ENCODE results near the gene TRMT10A. TPM values are rescaled to one million over a fixed set of nuclear protein-coding genes. Genes with fewer than 3 reads are reported as not detected.

Gene TRMT10A
- total RNA-seq (2014; rRNA removed; shearing (Covaris generic)): 2.5 and 3.3 TPM in 2 replicates

DNA sequence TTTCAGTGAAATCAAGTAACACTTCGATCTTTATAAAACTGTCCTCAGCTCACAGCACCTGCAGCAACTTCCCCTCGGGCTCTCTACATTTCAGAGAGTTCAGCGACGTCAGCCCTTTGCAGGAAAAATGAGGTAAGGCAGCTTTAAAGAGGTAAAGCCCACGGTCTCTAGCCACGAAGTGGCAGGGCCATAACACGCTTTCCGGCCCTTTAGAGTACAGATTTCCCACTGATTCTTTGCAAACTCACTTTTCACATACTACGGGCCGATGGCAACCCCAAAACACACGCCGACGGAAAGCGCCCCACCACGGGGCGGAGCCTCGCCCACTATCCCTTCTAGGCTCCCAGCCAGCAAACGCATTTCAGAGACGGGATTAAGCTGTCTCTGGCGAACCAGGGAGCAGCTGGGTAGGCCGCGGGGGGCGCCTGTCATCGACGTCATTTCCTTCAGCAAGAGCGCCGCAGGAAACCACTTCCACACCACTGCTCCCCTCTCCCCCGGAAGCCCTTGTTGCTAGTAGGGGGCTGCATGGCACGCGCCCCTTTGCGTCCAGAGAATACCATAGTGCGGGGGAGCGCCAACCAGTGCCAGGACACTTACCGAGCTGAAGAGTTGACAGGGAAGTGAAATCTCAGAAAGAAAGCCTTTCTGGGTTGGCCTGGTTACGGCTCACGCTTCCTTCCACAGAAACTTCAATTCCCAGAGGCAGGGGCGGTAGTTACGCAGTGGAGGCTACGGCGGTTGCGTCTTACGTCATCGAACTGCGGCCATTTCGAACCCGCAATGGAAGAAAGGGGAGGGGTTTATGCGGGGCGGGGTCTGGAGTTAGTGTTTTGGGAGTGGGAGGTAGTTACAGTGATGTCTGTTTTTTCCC lies at the start of gene TRMT10A:
Gene TRMT10A, minus strand, starts transcription at position 730 of the 877 bp plus-strand sequence. CDS start 4,701 bp downstream, outside the sequence.
- DNase-seq (ENCODE audit: low spot score): peak; percentile 95

DNA sequence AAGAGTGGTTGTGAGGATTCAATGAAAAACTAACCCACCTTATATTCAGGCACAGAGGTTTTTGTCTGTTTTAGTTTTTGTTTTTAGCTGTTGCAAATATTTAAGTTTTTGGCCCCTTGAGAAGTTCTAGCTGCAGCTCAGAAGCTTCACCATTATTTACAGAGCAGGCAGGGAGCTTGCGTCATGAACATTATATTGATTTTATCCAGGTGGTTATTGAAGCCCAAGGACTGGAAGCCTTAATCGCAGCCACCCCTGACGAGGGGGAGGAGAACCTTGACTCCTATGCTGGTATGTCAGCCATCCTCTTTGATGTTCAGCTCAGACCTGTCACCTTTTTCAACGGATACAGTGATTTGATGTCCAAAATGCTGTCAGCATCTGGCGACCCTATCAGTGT lies 48.9 kb upstream of the TRMT10A start:
- DNase-seq (ENCODE audit: low spot score): no peak

DNA sequence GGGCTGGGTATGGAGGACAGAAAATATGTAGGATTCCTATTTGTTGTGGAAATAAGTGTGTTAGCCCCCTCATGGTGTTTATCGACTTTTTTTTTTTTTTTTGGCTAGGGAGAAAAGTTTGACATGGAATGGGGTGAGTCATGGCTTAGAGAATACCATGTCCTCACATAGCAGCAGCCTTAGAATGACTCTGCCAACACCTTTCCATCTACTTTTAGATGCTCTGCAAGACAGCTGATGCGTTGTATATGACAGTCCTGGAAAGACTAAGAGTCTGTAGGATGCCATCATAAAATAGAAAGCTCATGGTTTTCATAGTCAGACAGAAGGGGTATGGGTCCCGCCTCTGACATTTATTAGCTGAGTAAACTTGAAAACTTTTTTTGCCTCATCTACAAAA lies 48.4 kb upstream of the TRMT10A start:
- no peak for DNase-seq (ENCODE audit: low spot score)

DNA sequence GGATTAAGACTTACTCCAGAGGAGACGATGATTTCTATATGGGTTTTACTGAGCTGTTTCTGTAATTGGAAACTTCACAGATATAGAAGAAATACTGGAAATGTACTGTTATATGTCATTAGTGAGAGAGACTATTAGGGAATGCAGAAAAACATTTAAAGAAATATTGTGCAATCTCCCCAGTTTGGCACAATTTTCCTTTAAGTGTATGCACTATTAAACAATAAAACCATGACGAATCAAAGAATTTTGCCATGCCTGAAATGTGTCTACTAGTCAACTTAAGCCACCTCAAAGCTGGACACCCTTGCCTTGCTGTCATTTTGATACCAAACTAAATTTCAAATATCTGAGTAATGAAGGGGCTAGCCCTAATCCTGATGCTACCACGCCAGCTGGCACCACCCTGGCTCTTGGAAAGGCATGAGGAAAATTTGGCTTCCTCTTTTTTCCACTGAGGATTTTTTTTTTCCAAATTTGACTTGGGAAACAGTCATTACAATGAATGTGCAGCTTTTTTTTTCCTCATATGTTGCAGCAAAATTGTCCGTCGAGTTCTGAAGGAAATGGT lies 46.9 kb upstream of the TRMT10A start:
- no peak for DNase-seq (ENCODE audit: low spot score)

GRCh38 chr4:99608417-99608816 lies 44.6 kb upstream of the TRMT10A start:
- DNase-seq (ENCODE audit: low spot score): no peak

- DNase-seq (ENCODE audit: low spot score): no peak
Observed at GRCh38 chr4:99606716-99607115, 42.9 kb upstream of the TRMT10A start.

DNA sequence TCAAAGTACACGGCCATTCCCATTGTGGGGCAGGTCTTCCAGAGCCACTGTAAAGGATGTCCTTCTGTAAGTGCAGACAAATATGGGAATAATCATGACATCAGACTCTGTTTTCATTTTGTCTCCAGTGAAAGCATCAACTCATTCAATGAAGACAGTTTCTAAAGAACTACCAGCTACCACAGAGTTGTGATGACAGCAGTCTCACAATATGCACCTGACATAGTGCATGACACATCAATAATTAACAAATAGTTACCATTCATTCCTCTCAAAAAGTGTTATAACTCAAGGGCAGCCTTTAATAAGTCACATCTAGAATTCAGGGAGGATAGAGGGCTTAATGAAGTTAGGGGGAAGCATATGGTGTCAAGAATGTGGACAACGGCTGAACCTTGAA lies 31.0 kb upstream of the TRMT10A start:
- no peak for DNase-seq (ENCODE audit: low spot score)

DNA sequence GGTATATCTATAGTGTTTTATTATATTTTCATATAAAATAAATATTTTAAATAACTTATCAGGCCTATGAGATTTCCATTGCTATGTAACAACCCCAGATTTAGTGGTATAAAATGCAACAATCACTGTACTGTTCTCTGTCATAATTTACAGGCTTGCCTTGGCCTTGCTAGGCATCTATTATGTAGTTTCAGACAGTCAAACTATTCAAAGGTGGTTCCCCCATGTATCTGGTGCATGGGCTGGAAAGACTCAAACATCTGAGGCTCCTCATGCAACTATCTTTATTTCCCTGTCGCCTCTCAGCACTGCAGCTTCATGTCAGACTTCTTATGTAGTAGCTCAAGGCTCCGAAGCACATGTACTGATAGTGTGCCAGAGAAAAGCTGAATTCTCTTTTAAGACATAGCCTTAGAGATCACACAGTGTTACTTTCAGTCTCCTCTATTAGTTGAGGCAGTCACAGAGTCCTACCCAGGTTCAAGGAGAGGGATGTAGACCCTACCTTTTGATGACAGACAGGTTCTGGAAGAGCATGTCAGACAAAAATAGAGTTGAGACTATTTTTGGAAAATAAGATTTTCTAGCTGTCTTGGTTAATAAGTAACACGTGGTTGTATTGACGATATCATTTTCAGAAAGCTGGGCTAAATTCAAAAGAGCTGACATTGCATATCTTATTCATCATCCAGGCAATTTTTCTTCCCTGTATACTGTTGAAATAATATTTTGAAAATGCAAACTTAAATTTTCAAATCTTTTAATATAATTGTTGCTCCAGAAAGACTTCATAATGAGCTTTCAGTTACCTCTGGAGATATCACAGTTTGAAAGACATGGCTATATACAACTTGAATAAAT lies 30.2 kb upstream of the TRMT10A start:
- no peak for DNase-seq (ENCODE audit: low spot score)

DNA sequence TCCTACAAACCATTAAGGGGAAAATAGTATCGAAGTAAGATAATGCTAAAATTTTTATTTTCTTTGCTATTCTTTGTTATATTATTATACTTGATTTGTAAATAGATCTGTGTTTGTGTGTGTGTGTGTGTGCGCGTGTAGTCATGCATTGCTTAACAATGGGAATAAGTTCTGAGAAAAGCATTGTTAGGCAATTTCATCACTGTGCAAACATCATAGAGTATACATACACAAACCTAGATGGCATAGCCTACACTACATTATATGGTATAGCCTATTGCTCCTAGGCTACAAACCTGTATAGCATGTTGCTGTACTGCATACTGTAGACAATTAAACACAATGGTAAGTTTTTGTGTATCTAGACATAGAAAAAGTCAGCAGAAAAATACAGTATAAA lies 27.9 kb upstream of the TRMT10A start:
- no peak for DNase-seq (ENCODE audit: low spot score)

DNA sequence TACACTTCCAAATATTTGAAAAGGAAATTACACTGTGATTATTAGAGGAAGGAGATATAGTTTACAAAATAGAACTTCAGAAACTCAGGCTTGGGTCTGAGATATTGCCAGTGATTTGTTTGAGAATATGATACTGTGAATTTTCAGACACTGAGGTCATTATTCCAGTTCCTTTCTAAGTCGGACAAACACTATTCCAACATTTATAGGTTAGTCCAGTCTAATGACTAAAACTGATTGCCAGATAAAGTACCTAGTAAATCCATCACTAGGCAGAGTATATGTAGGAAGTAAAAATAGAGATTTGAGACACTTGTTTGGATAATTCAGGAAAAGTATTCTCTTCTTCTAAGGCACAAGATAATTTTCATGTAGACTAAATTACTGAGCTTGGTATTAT lies 24.0 kb upstream of the TRMT10A start:
- DNase-seq (ENCODE audit: low spot score): no peak

- DNase-seq (ENCODE audit: low spot score): no peak
Observed at GRCh38 chr4:99587309-99587708, 23.5 kb upstream of the TRMT10A start.

DNA sequence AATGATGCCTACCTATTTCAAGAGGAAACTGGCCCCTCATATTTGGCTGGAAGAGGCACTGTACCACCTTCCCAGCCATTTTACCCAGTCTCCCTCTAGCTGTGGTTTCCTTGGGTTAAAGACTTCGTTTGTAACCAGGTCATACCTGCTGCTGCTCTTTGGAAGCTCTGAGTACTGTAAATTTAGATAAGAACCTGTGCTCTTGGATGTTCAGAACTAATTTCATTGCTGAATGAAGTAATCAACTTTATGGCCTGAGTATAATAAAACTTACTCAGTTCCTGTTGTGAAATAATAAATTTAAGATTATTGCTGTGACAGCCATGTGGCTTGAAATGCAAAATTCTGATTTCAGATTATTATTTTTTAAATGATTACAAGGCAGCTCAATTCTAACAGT lies 23.0 kb upstream of the TRMT10A start:
- DNase-seq (ENCODE audit: low spot score): no peak

- no peak for DNase-seq (ENCODE audit: low spot score)
Observed at GRCh38 chr4:99586322-99586721, 22.5 kb upstream of the TRMT10A start.

DNA sequence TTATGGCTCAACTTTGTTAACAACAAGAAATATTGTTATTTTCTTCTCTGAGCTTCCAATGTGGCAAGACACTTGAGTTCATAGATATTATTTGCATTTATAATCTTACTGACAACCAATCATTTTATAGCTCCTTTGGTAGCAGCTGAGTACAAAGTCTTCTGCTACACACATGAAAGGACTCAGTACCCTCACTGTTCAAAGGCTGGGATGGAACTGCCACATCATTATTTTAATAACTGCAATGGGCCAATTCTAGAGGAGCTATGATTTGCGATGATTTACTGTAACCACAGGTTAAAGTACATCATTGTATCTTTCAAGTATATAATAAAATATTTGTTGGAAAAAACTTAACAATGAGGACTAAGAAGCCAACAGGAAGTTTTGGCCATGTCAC lies 21.7 kb upstream of the TRMT10A start:
- no peak for DNase-seq (ENCODE audit: low spot score)

DNA sequence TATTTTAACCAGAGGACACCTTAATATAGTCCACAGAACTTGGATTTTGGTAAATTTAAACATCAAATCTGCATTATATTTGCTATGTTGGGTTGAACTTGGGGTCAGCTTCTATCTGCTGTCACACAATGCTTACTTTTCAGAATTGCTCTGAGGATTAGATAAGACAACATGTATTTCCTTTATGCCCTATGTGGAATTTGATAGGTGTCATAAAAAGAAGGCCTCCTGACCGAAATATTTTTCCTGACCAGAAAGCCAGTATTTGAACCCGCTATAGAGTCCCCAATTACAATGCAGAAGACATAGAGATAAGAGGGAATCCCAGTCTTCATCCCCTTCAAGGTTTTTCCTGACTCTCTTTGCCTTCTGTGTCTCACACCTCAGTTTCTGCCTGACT lies 14.9 kb upstream of the TRMT10A start:
- no peak for DNase-seq (ENCODE audit: low spot score)

DNA sequence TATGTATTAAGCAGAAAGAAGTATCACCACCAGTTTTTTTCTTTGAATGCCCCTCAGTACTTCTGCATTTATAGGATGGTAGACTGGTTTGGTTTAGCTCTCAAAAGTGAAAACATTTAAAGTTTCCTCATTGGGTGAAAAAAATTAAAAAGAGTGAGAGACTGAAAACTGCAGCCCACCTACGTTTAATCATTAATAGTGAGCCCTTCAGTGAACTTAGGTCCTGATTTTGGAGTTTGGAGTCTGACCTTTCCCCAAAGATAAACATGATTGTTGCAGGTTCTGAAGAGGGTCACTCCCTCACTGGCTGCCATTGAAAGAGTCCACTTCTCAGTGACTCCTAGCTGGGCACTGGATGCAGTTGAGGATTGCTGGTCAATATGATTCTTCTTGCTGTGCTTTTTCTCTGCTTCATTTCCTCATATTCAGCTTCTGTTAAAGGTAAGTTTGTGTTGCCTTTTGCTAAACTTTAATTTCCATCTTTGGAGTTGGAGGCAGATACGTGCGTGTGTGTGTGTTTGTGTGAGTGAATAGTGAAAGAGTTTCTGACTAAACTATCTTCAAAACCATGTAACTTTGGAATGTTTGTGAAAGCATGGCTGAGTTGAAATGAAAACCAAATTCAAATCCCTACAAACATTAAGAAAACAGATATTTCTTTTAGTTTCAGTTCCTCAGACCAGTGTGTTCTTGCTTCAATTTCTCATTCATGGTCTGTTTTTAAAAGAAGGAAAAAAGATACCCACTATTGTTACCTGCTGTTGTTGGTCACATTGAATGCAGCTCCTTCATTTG lies 10.9 kb upstream of the TRMT10A start, which contains the start of gene MTTP:
Gene MTTP, plus strand, starts transcription at position 295 of the 795 bp plus-strand sequence. Its CDS starts 86 bp downstream, at position 381.
- DNase-seq (ENCODE audit: low spot score): no peak

GRCh38 chr4:99573735-99574368 lies 10.0 kb upstream of the TRMT10A start:
- DNase-seq (ENCODE audit: low spot score): no peak

GRCh38 chr4:99572527-99573240 lies 8.8 kb upstream of the TRMT10A start:
- no peak for DNase-seq (ENCODE audit: low spot score)

DNA sequence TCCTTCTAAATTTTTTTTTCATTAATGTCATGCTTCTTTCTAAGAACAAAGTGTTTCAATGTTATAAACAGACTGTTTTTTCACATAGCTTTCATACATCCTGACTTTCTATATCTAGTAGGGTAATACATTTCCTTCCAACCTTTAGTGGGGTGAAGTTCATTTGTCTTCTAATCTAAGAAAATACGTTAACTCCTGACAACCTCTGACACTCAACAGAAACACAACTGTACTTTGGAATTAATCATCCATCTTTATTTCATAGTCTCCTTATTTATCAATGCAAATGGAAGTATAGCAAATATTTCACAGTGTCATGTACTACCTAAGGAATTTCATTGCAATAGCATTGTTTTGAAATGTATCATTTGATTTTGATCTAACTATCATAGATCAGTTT lies 8.0 kb upstream of the TRMT10A start:
- DNase-seq (ENCODE audit: low spot score): no peak

- no peak for DNase-seq (ENCODE audit: low spot score)
Observed at GRCh38 chr4:99564921-99565320, 1.1 kb upstream of the TRMT10A start.
